SH-SY5Y (cell line): Measurements from ENCODE around the gene KIF5C.

Experiments
- GATA2 ChIP-seq: IDR thresholded peaks from 2 replicates; pipeline ENCODE4 v1.6.1; 2011; ENCODE audit warnings: mild to moderate bottlenecking, low read depth, low read length
- GATA3 ChIP-seq: IDR thresholded peaks from 2 replicates; pipeline ENCODE4 v1.6.1; 2011; ENCODE audit warnings: low read depth, mild to moderate bottlenecking, low read length, moderate library complexity

The KIF5C gene

GRCh38 chr2:148874868-148875341 is at the start of gene KIF5C:
TSS of gene KIF5C (plus strand) at chr2:148875227. CDS start at chr2:148875618, 391 bp downstream.
- no peak for TF ChIP-seq GATA3
- no peak for TF ChIP-seq GATA2

GRCh38 chr2:148826791-148827190 is 48.2 kb upstream of the KIF5C start:
- TF ChIP-seq GATA3 (no peak), GATA2 (no peak)

GRCh38 chr2:148828941-148829340 is 46.1 kb upstream of the KIF5C start:
- TF ChIP-seq GATA3 = no peak
- TF ChIP-seq GATA2 = no peak

- TF ChIP-seq GATA2 (no peak), GATA3 (no peak)
Measured at GRCh38 chr2:148829618-148830017, 45.4 kb upstream of the KIF5C start.

- TF ChIP-seq GATA2 (no peak), GATA3 (no peak)
Measured at GRCh38 chr2:148832637-148833036, 42.4 kb upstream of the KIF5C start.

GRCh38 chr2:148842050-148842449 is 33.0 kb upstream of the KIF5C start:
- no peak for TF ChIP-seq GATA2
- no peak for TF ChIP-seq GATA3

- TF ChIP-seq GATA3 = no peak
- no peak for TF ChIP-seq GATA2
Measured at GRCh38 chr2:148848146-148848545, 26.9 kb upstream of the KIF5C start.

- TF ChIP-seq GATA2 = no peak
- TF ChIP-seq GATA3 = no peak
Measured at GRCh38 chr2:148853458-148853857, 21.6 kb upstream of the KIF5C start.

- TF ChIP-seq GATA3 (no peak), GATA2 (no peak)
Measured at GRCh38 chr2:148860037-148860436, 15.0 kb upstream of the KIF5C start.

- TF ChIP-seq GATA3 (no peak), GATA2 (no peak)
Measured at GRCh38 chr2:148861367-148861766, 13.7 kb upstream of the KIF5C start.

- TF ChIP-seq GATA3 (no peak), GATA2 (no peak)
Measured at GRCh38 chr2:148865512-148865911, 9.5 kb upstream of the KIF5C start.

GRCh38 chr2:148866091-148866490 is 8.9 kb upstream of the KIF5C start:
- TF ChIP-seq GATA2 (no peak), GATA3 (no peak)

GRCh38 chr2:148867079-148867769 is 7.8 kb upstream of the KIF5C start:
- TF ChIP-seq GATA3 = peak; percentile 29; the same call in 1 of the 2 replicates
- peak; percentile 76 for TF ChIP-seq GATA2

- TF ChIP-seq GATA3 (no peak), GATA2 (no peak)
Measured at GRCh38 chr2:148875387-148876051, 492 bp downstream of the KIF5C start.

- TF ChIP-seq GATA3 (no peak), GATA2 (no peak)
Measured at GRCh38 chr2:148876202-148876594, 1.2 kb downstream of the KIF5C start.
